Colonic mucosa (tissue), 4 donors: ENCODE data around the gene LSM2. TPM values are rescaled to one million over a fixed set of nuclear protein-coding genes. Genes with fewer than 3 reads are reported as not detected.
"Not testable (repeated sequence)": the region's sequence is repeated elsewhere in the genome, so short reads cannot be mapped to it uniquely, and the experiment has no call there.

Source experiments
- DNase-seq: peaks from one replicate; pipeline ENCODE4 v3.0.0-alpha.2; 2020
- H3K27ac ChIP-seq: fragments of 200-600 bp; one replicate; pipeline ENCODE4 v1.8.0; 2021
- H3K27me3 ChIP-seq: fragments of 200-600 bp; one replicate; pipeline ENCODE4 v1.8.0; 2021
- H3K36me3 ChIP-seq: fragments of 200-600 bp; one replicate; pipeline ENCODE4 v1.8.0; 2021
- H3K4me1 ChIP-seq: fragments of 200-600 bp; one replicate; pipeline ENCODE4 v1.8.0; 2021; ENCODE audit warnings: mild to moderate bottlenecking
- H3K4me3 ChIP-seq: fragments of 200-600 bp; one replicate; pipeline ENCODE4 v1.8.0; 2021
- H3K9ac ChIP-seq, 2 donors: one replicate each; pipeline ENCODE4 v1.7.0; 2013; ENCODE audit warnings: control low read depth in 2 of 2, low read depth in 2 of 2, low read length in 2 of 2
- H3K9me3 ChIP-seq: fragments of 200-600 bp; one replicate; pipeline ENCODE4 v1.8.0; 2021
- CTCF ChIP-seq: fragments of 200-600 bp; IDR thresholded peaks from one replicate; pipeline ENCODE4 v1.8.0; 2022; ENCODE audit warnings: antibody characterized with exemption, mild to moderate bottlenecking
- intact Hi-C: fragments of 100-400 bp; cut with DNase I; formaldehyde crosslinking; loops from one replicate; pipeline ENCODE4 v1.14.1; 2022
- total RNA-seq, 2 donors: library from RNA; stranded (reverse); fragmentation: NEBNext Ultra II Directional in 1 of 2; extraction: Animal tissue kit (Norgen Biotek cat#: 25700) in 1 of 2; gene quantifications; one replicate each; pipeline ENCODE4 v1.2.1, GENCODE V29; 2021
- donor health status: healthy.
- donor health status: DM: no; HTN: no; CAD: no.
- donor health status: DM: no; HTN: no; CAD: no.

Gene LSM2
- total RNA-seq, 2 donors from 2014 or later: 37.6 to 61.3 TPM

- intact Hi-C loops: no loop called here
- no peaks in the 10 kb centered on the region for H3K9me3 ChIP-seq
- TF ChIP-seq CTCF: no peak
- no peaks in the 10 kb centered on the region for H3K27me3 ChIP-seq
- H3K36me3 ChIP-seq: no peaks in the 10 kb centered on the region
- H3K4me3 ChIP-seq: peak overlapping the region; percentile 99
- peak overlapping the region; percentile 93 for H3K27ac ChIP-seq
- DNase-seq: no peak
- peak overlapping the region; percentile 92 to 98 for H3K9ac ChIP-seq
- peaks cover 5% of the 10 kb centered on the region for H3K4me1 ChIP-seq
These were observed 12.4 kb downstream of the LSM2 start for GRCh38 chr6:31794294-31794865.

- H3K9ac ChIP-seq: peak overlapping the region in 1 of 2 donors; percentile 98
- H3K4me3 ChIP-seq, H3K27me3 ChIP-seq, H3K27ac ChIP-seq, H3K9me3 ChIP-seq, H3K4me1 ChIP-seq, H3K36me3 ChIP-seq, intact Hi-C loops, DNase-seq: not testable (repeated sequence)
These were observed 12.9 kb downstream of the LSM2 start for GRCh38 chr6:31793927-31794245.

GRCh38 chr6:31792761-31793171 is 14.0 kb downstream of the LSM2 start:
- no peak overlapping the region for H3K27ac ChIP-seq
- H3K36me3 ChIP-seq: no peaks in the 10 kb centered on the region
- no peak for DNase-seq
- no peak overlapping the region for H3K9ac ChIP-seq
- peaks cover 5% of the 10 kb centered on the region for H3K4me1 ChIP-seq
- intact Hi-C loops: no loop called here
- no peak for TF ChIP-seq CTCF
- no peaks in the 10 kb centered on the region for H3K27me3 ChIP-seq
- H3K4me3 ChIP-seq: no peak overlapping the region
- no peaks in the 10 kb centered on the region for H3K9me3 ChIP-seq

- Histone ChIP-seq H3K4me3 (no peak overlapping the region), H3K9me3 (no peaks in the 10 kb centered on the region), H3K36me3 (no peaks in the 10 kb centered on the region), H3K27ac (no peak overlapping the region), H3K9ac (no peak overlapping the region), H3K4me1 (peaks cover 5% of the 10 kb centered on the region), H3K27me3 (no peaks in the 10 kb centered on the region)
- intact Hi-C loops: no loop called here
- TF ChIP-seq CTCF: no peak
- no peak for DNase-seq
These were observed 14.7 kb downstream of the LSM2 start for GRCh38 chr6:31792090-31792374.

- Histone ChIP-seq H3K27me3 (no peaks in the 10 kb centered on the region), H3K36me3 (no peaks in the 10 kb centered on the region), H3K9me3 (no peaks in the 10 kb centered on the region), H3K4me1 (peaks cover 5% of the 10 kb centered on the region), H3K27ac (no peak overlapping the region), H3K4me3 (no peak overlapping the region), H3K9ac (no peak overlapping the region)
- TF ChIP-seq CTCF: peak; percentile 38
- no peak for DNase-seq
- intact Hi-C loops: no loop called here
These were observed 15.3 kb downstream of the LSM2 start for GRCh38 chr6:31791324-31792089.

GRCh38 chr6:31785475-31785874 is 21.3 kb downstream of the LSM2 start:
- H3K27ac ChIP-seq: no peak overlapping the region
- H3K9ac ChIP-seq: no peak overlapping the region
- no peaks in the 10 kb centered on the region for H3K9me3 ChIP-seq
- no peaks in the 10 kb centered on the region for H3K27me3 ChIP-seq
- H3K4me1 ChIP-seq: no peaks in the 10 kb centered on the region
- no peaks in the 10 kb centered on the region for H3K36me3 ChIP-seq
- TF ChIP-seq CTCF: no peak
- DNase-seq: no peak
- H3K4me3 ChIP-seq: no peak overlapping the region
- intact Hi-C loops: no loop called here
